ENCODE measurements around the gene TMEM184C. TPM values are rescaled to one million over a fixed set of nuclear protein-coding genes. Genes with fewer than 3 reads are reported as not detected.

TMEM184C gene
- total and polyA plus RNA-seq, 8 donors, result 2.2 to 19.2 (median 13.6) TPM

GRCh38 chr4:147583876-147584275 lies 33.3 kb upstream of the TMEM184C start:
- DNase-seq (no peak), FAIRE-seq (no peak), ATAC-seq (no peak)
- Histone ChIP-seq H3K27me3 (no peaks in the 10 kb centered on the region), H3K9me3 (no peaks in the 10 kb centered on the region), H3K27ac (no peak overlapping the region), H3K4me3 (no peak overlapping the region), H3K36me3 (no peaks in the 10 kb centered on the region), H3K4me1 (no peaks in the 10 kb centered on the region)
- 81 to 87% methylated on average over 1 of the region's 1 CpG for WGBS, 2 donors
- TF ChIP-seq, protein P1, sequence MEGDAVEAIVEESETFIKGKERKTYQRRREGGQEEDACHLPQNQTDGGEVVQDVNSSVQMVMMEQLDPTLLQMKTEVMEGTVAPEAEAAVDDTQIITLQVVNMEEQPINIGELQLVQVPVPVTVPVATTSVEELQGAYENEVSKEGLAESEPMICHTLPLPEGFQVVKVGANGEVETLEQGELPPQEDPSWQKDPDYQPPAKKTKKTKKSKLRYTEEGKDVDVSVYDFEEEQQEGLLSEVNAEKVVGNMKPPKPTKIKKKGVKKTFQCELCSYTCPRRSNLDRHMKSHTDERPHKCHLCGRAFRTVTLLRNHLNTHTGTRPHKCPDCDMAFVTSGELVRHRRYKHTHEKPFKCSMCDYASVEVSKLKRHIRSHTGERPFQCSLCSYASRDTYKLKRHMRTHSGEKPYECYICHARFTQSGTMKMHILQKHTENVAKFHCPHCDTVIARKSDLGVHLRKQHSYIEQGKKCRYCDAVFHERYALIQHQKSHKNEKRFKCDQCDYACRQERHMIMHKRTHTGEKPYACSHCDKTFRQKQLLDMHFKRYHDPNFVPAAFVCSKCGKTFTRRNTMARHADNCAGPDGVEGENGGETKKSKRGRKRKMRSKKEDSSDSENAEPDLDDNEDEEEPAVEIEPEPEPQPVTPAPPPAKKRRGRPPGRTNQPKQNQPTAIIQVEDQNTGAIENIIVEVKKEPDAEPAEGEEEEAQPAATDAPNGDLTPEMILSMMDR (IDR thresholded peaks at IDR 0.05), result no peak
- intact Hi-C loops (cut with DNase I), result loop anchor here in 2 of 3 donors (10.0 kb wide), 2 partner anchors 409 to 419 kb away; no protein-coding TSS in a partner anchor

DNA sequence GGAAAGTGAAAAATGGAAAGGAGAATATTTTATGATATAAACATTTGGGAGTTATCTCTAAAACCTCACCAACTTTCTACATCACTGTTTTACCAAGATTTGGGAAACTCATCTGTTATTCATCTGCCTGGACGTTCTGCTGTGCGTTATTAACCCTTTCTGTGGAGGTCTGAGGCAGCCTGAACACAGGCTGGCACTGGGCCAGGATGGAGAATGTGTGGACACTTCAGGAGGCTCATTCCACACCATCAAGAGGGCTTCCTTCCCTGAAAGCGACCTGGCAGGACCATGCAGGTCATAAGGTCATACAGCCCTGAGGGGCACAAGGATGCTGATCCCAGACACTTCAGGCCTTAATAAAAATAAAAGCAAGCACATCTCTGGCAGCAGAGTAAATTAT lies 31.2 kb upstream of the TMEM184C start:
- no peak for ATAC-seq
- intact Hi-C loops (cut with DNase I), result loop anchor here in 2 of 3 donors (10.0 kb wide), 2 partner anchors 411 to 421 kb away; no protein-coding TSS in a partner anchor
- no peak overlapping the region for H3K27ac ChIP-seq
- no peaks in the 10 kb centered on the region for H3K27me3 ChIP-seq
- no peak overlapping the region for H3K4me3 ChIP-seq
- WGBS, 2 donors, result 37 to 39% methylated on average over 3 of the region's 3 CpGs
- no peaks in the 10 kb centered on the region for H3K9me3 ChIP-seq
- DNase-seq, result no peak
- no peaks in the 10 kb centered on the region for H3K36me3 ChIP-seq
- H3K4me1 ChIP-seq, result no peaks in the 10 kb centered on the region
- TF ChIP-seq, protein P1 (IDR thresholded peaks at IDR 0.05), result no peak
- no peak for FAIRE-seq

- ATAC-seq (no peak), FAIRE-seq (no peak), DNase-seq (no peak)
- Histone ChIP-seq H3K9me3 (no peaks in the 10 kb centered on the region), H3K27me3 (no peaks in the 10 kb centered on the region), H3K36me3 (no peaks in the 10 kb centered on the region), H3K4me1 (no peaks in the 10 kb centered on the region), H3K4me3 (no peak overlapping the region), H3K27ac (no peak overlapping the region)
- WGBS, 2 donors, result 78 to 84% methylated on average over 4 of the region's 4 CpGs
- intact Hi-C loops (cut with DNase I), result loop anchor here in 2 of 3 donors (10.0 kb wide), 2 partner anchors 412 to 422 kb away; no protein-coding TSS in a partner anchor
- TF ChIP-seq, protein P1 (IDR thresholded peaks at IDR 0.05), result no peak
Observed at GRCh38 chr4:147586637-147587036, 30.6 kb upstream of the TMEM184C start.

DNA sequence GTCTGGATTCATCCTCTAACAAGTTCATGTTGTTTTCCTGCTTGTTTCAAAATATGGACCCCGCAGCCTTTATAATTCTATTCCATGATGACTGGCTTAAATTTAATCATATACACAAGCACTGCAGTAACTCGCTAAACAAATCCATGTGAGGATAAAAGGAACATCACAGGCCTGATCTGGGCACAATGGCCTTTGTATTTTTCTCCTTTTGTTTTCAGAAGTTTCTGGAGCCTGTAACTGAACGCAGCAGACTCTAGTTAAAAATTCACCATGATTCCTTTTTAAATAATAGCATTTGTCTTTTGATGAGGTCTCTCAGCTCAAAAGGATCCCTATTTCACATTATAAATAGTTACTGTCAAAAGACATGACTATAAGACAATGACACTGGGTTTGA lies 30.2 kb upstream of the TMEM184C start:
- TF ChIP-seq, protein P1 (IDR thresholded peaks at IDR 0.05), result no peak
- intact Hi-C loops (cut with DNase I), result loop anchor here in 2 of 3 donors (10.0 kb wide), 2 partner anchors 412 to 422 kb away; no protein-coding TSS in a partner anchor
- no peak for ATAC-seq
- FAIRE-seq, result no peak
- DNase-seq, result no peak
- WGBS, 2 donors, result 70 to 77% methylated on average over 3 of the region's 3 CpGs
- Histone ChIP-seq H3K9me3 (no peaks in the 10 kb centered on the region), H3K4me1 (no peaks in the 10 kb centered on the region), H3K4me3 (no peak overlapping the region), H3K27me3 (no peaks in the 10 kb centered on the region), H3K27ac (no peak overlapping the region), H3K36me3 (no peaks in the 10 kb centered on the region)

GRCh38 chr4:147589586-147589985 lies 27.6 kb upstream of the TMEM184C start:
- no peak for DNase-seq
- ATAC-seq, result no peak
- no peaks in the 10 kb centered on the region for H3K4me1 ChIP-seq
- intact Hi-C loops (cut with DNase I), result loop anchor here in 2 of 3 donors (10.0 kb wide), 2 partner anchors 415 to 425 kb away; no protein-coding TSS in a partner anchor
- no peak overlapping the region for H3K27ac ChIP-seq
- no peak for FAIRE-seq
- TF ChIP-seq, protein P1 (IDR thresholded peaks at IDR 0.05), result no peak
- no peaks in the 10 kb centered on the region for H3K36me3 ChIP-seq
- H3K27me3 ChIP-seq, result no peaks in the 10 kb centered on the region
- H3K4me3 ChIP-seq, result no peak overlapping the region
- H3K9me3 ChIP-seq, result no peaks in the 10 kb centered on the region
- WGBS, 2 donors, result 80 to 84% methylated on average over 1 of the region's 1 CpG
